ENCODE data around the gene VSIG10. TPM values are rescaled to one million over a fixed set of nuclear protein-coding genes. Genes with fewer than 3 reads are reported as not detected.
A peak's percentile ranks its signal among the peaks of the same experiment; 100 is the strongest.

VSIG10 gene
- total and polyA plus RNA-seq, 2 of the 13 experiments (the other 11 are each of a cell fraction or from before 2014, with no cell fraction given), result 25.6 to 42.5 TPM

GRCh38 chr12:118103601-118104382, at the start of gene VSIG10 (continued):
- TF ChIP-seq ZNF136 (CRISPR knock-in tag; IDR thresholded peaks at IDR 0.05; ENCODE audit: low read depth) (no peak), ZSCAN5A (CRISPR knock-in tag; IDR thresholded peaks at IDR 0.05; ENCODE audit: borderline replicate concordance) (no peak), U2AF1 (optimal IDR thresholded peaks at IDR 0.05; ENCODE audit: low read depth, low read length) (peak; percentile 60), ZNF138 (CRISPR knock-in tag; IDR thresholded peaks at IDR 0.05; ENCODE audit: low read depth) (no peak), RFXAP (CRISPR knock-in tag; IDR thresholded peaks at IDR 0.05; ENCODE audit: borderline replicate concordance) (no peak; the same call in 1 of the 2 replicates), XBP1 (CRISPR knock-in tag; IDR thresholded peaks at IDR 0.05) (no peak), ZFY (CRISPR knock-in tag; IDR thresholded peaks at IDR 0.05) (peak; percentile 80), FIP1L1 (IDR thresholded peaks at IDR 0.05; ENCODE audit: borderline replicate concordance, insufficient read depth, low read depth, low read length) (no peak), NFIB (CRISPR knock-in tag; IDR thresholded peaks at IDR 0.05; ENCODE audit: borderline replicate concordance) (no peak)
- TF ChIP-seq, protein P1, sequence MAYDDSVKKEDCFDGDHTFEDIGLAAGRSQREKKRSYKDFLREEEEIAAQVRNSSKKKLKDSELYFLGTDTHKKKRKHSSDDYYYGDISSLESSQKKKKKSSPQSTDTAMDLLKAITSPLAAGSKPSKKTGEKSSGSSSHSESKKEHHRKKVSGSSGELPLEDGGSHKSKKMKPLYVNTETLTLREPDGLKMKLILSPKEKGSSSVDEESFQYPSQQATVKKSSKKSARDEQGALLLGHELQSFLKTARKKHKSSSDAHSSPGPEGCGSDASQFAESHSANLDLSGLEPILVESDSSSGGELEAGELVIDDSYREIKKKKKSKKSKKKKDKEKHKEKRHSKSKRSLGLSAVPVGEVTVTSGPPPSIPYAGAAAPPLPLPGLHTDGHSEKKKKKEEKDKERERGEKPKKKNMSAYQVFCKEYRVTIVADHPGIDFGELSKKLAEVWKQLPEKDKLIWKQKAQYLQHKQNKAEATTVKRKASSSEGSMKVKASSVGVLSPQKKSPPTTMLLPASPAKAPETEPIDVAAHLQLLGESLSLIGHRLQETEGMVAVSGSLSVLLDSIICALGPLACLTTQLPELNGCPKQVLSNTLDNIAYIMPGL (CRISPR knock-in tag; IDR thresholded peaks at IDR 0.05; ENCODE audit: borderline replicate concordance in 1 of 2, low read depth in 1 of 2), result peak; percentile 45 to 83; a peak in 3 of 4 replicates
- TF ChIP-seq, protein P2, sequence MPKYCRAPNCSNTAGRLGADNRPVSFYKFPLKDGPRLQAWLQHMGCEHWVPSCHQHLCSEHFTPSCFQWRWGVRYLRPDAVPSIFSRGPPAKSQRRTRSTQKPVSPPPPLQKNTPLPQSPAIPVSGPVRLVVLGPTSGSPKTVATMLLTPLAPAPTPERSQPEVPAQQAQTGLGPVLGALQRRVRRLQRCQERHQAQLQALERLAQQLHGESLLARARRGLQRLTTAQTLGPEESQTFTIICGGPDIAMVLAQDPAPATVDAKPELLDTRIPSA (CRISPR knock-in tag; IDR thresholded peaks at IDR 0.05; ENCODE audit: borderline replicate concordance), result peak; percentile 64; the same call in 1 of the 2 replicates
- TF ChIP-seq, protein P3, sequence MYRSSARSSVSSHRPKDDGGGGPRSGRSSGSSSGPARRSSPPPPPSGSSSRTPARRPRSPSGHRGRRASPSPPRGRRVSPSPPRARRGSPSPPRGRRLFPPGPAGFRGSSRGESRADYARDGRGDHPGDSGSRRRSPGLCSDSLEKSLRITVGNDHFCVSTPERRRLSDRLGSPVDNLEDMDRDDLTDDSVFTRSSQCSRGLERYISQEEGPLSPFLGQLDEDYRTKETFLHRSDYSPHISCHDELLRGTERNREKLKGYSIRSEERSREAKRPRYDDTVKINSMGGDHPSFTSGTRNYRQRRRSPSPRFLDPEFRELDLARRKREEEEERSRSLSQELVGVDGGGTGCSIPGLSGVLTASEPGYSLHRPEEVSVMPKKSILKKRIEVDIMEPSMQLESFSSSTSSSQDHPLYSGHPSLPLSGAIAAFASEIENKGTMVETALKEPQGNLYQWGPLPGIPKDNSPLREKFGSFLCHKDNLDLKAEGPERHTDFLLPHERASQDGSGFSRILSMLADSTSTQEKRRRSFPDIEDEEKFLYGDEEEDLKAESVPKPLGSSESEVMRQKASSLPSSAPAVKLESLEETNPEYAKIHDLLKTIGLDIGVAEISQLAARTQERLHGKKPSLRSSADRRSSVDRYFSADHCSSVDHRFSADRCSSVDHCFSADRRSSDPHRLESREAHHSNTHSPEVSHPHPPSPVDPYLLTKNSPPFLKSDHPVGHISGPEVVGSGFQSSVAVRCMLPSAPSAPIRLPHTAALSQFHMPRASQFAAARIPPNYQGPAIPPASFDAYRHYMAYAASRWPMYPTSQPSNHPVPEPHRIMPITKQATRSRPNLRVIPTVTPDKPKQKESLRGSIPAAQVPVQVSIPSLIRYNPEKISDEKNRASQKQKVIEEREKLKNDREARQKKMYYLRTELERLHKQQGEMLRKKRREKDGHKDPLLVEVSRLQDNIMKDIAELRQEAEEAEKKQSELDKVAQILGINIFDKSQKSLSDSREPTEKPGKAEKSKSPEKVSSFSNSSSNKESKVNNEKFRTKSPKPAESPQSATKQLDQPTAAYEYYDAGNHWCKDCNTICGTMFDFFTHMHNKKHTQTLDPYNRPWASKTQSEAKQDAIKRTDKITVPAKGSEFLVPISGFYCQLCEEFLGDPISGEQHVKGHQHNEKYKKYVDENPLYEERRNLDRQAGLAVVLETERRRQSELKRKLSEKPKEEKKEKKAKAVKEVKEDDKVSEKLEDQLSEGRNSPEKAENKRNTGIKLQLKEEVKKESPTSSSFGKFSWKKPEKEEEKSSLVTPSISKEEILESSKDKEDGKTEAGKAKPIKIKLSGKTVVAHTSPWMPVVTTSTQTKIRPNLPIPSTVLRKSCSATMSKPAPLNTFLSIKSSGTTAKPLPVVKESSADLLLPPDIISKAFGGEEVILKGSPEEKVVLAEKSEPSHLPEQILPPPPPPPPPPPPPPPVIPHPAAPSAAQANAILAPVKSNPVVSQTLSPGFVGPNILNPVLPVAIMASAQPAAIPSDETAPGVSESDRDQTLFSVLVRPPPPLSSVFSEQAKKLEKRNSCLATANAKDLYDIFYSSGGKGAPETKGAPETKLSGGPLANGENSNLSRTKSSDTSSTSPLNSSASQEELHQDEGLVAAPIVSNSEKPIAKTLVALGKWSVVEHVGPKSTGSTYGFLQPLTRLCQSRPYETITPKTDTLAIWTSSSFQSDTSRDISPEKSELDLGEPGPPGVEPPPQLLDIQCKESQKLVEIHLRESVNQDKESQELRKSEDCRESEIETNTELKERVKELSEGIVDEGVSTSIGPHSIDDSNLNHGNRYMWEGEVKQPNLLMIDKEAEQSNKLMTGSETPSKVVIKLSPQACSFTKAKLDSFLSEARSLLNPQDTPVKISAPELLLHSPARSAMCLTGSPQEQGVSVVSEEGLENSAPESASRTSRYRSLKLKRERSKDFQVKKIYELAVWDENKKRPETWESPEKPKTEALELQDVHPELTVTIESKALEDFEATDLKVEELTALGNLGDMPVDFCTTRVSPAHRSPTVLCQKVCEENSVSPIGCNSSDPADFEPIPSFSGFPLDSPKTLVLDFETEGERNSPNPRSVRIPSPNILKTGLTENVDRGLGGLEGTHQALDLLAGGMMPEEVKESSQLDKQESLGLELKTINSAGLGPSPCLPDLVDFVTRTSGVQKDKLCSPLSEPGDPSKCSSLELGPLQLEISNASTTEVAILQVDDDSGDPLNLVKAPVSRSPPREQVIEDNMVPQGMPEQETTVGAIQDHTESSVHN (CRISPR knock-in tag; IDR thresholded peaks at IDR 0.05), result 0 out of 2 replicates have a peak, but pooled peaks have one; percentile 17
- TF ChIP-seq, protein P4, sequence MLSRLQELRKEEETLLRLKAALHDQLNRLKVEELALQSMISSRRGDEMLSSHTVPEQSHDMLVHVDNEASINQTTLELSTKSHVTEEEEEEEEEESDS (CRISPR knock-in tag; IDR thresholded peaks at IDR 0.05; ENCODE audit: borderline replicate concordance), result no peak
